ENCODE data around the gene GRK3. TPM values are rescaled to one million over a fixed set of nuclear protein-coding genes. Genes with fewer than 3 reads are reported as not detected.
A peak's percentile ranks its signal among the peaks of the same experiment; 100 is the strongest.
"Not testable (repeated sequence)": the region's sequence is repeated elsewhere in the genome, so short reads cannot be mapped to it uniquely, and the experiment has no call there.

Gene GRK3
- total RNA-seq, result 21.6 and 26.0 TPM in 2 replicates
- long read RNA-seq, full-length matches to known transcripts, result 3 of 18 reads
- long read RNA-seq, partial matches to known transcripts, result 4 of 18 reads
- long read RNA-seq, other reads (novel, unspliced or antisense), result 11 of 18 reads

GRCh38 chr22:25564320-25564978, at the start of gene GRK3:
GRK3 (plus strand) TSS chr22:25564675; CDS start chr22:25565041, 366 bp downstream.
- Mint-ChIP-seq H3K4me3 (ENCODE audit: low read depth) (peak within 1 kb of the TSS; percentile 94), H3K27ac (peak within 1 kb of the TSS; percentile 90), H3K4me1 (ENCODE audit: low read depth) (peaks cover 40% of the 10 kb centered on the region), H3K9me3 (ENCODE audit: low read depth) (no peaks in the 10 kb centered on the region), H3K27me3 (peaks cover 21% of the 10 kb centered on the region), H3K36me3 (ENCODE audit: insufficient read depth) (no peaks in the 10 kb centered on the region)
- no peak for TF ChIP-seq CTCF (IDR thresholded peaks at IDR 0.05; ENCODE audit: unreplicated experiment)
- peak; percentile 68 for DNase-seq (ENCODE audit: low spot score, unreplicated experiment)

GRCh38 chr22:25518000-25518663, 46.3 kb upstream of the GRK3 start:
- no peak overlapping the region for H3K27ac Mint-ChIP-seq
- no peak overlapping the region for H3K4me3 Mint-ChIP-seq (ENCODE audit: low read depth)
- no peaks in the 10 kb centered on the region for H3K27me3 Mint-ChIP-seq
- peaks cover 3% of the 10 kb centered on the region for H3K36me3 Mint-ChIP-seq (ENCODE audit: insufficient read depth)
- H3K9me3 Mint-ChIP-seq (ENCODE audit: low read depth), result peaks cover 7% of the 10 kb centered on the region
- no peak for TF ChIP-seq CTCF (IDR thresholded peaks at IDR 0.05; ENCODE audit: unreplicated experiment)
- no peaks in the 10 kb centered on the region for H3K4me1 Mint-ChIP-seq (ENCODE audit: low read depth)
- no peak for DNase-seq (ENCODE audit: low spot score, unreplicated experiment)

- Mint-ChIP-seq H3K27me3 (no peaks in the 10 kb centered on the region), H3K4me3 (ENCODE audit: low read depth) (no peak overlapping the region), H3K36me3 (ENCODE audit: insufficient read depth) (peaks cover 16% of the 10 kb centered on the region), H3K27ac (no peak overlapping the region), H3K4me1 (ENCODE audit: low read depth) (no peaks in the 10 kb centered on the region), H3K9me3 (ENCODE audit: low read depth) (peaks cover 35% of the 10 kb centered on the region)
- DNase-seq (ENCODE audit: low spot score, unreplicated experiment), result no peak
- TF ChIP-seq CTCF (IDR thresholded peaks at IDR 0.05; ENCODE audit: unreplicated experiment), result no peak
Measured at GRCh38 chr22:25525376-25525775, 39.1 kb upstream of the GRK3 start.

GRCh38 chr22:25525804-25526584, 38.5 kb upstream of the GRK3 start:
- Mint-ChIP-seq H3K36me3 (ENCODE audit: insufficient read depth) (peaks cover 16% of the 10 kb centered on the region), H3K9me3 (ENCODE audit: low read depth) (peaks cover 35% of the 10 kb centered on the region)
- not testable (repeated sequence) for DNase-seq (ENCODE audit: low spot score, unreplicated experiment); H3K27ac Mint-ChIP-seq; H3K27me3 Mint-ChIP-seq; H3K4me1 Mint-ChIP-seq (ENCODE audit: low read depth); H3K4me3 Mint-ChIP-seq (ENCODE audit: low read depth)

- not testable (repeated sequence) for H3K27me3 Mint-ChIP-seq; H3K27ac Mint-ChIP-seq; H3K4me3 Mint-ChIP-seq (ENCODE audit: low read depth); DNase-seq (ENCODE audit: low spot score, unreplicated experiment); H3K4me1 Mint-ChIP-seq (ENCODE audit: low read depth)
- H3K9me3 Mint-ChIP-seq (ENCODE audit: low read depth), result peaks cover 29% of the 10 kb centered on the region
- H3K36me3 Mint-ChIP-seq (ENCODE audit: insufficient read depth), result peaks cover 13% of the 10 kb centered on the region
Measured at GRCh38 chr22:25527016-25527415, 37.5 kb upstream of the GRK3 start.

- not testable (repeated sequence) for DNase-seq (ENCODE audit: low spot score, unreplicated experiment); H3K4me3 Mint-ChIP-seq (ENCODE audit: low read depth); H3K4me1 Mint-ChIP-seq (ENCODE audit: low read depth); H3K27ac Mint-ChIP-seq; H3K27me3 Mint-ChIP-seq
- H3K36me3 Mint-ChIP-seq (ENCODE audit: insufficient read depth), result peaks cover 13% of the 10 kb centered on the region
- peaks cover 29% of the 10 kb centered on the region for H3K9me3 Mint-ChIP-seq (ENCODE audit: low read depth)
Measured at GRCh38 chr22:25528068-25528467, 36.4 kb upstream of the GRK3 start.

GRCh38 chr22:25529059-25529458, 35.4 kb upstream of the GRK3 start:
- H3K27ac Mint-ChIP-seq; H3K27me3 Mint-ChIP-seq; H3K4me3 Mint-ChIP-seq (ENCODE audit: low read depth); H3K4me1 Mint-ChIP-seq (ENCODE audit: low read depth); DNase-seq (ENCODE audit: low spot score, unreplicated experiment): not testable (repeated sequence)
- H3K9me3 Mint-ChIP-seq (ENCODE audit: low read depth), result peaks cover 29% of the 10 kb centered on the region
- H3K36me3 Mint-ChIP-seq (ENCODE audit: insufficient read depth), result peaks cover 13% of the 10 kb centered on the region

GRCh38 chr22:25529541-25530137, 34.8 kb upstream of the GRK3 start:
- not testable (repeated sequence) for H3K36me3 Mint-ChIP-seq (ENCODE audit: insufficient read depth); DNase-seq (ENCODE audit: low spot score, unreplicated experiment); H3K27me3 Mint-ChIP-seq; H3K27ac Mint-ChIP-seq; H3K4me1 Mint-ChIP-seq (ENCODE audit: low read depth); H3K4me3 Mint-ChIP-seq (ENCODE audit: low read depth)
- H3K9me3 Mint-ChIP-seq (ENCODE audit: low read depth), result peaks cover 23% of the 10 kb centered on the region

GRCh38 chr22:25531677-25532076, 32.8 kb upstream of the GRK3 start:
- not testable (repeated sequence) for H3K4me1 Mint-ChIP-seq (ENCODE audit: low read depth); H3K36me3 Mint-ChIP-seq (ENCODE audit: insufficient read depth); H3K4me3 Mint-ChIP-seq (ENCODE audit: low read depth); DNase-seq (ENCODE audit: low spot score, unreplicated experiment); H3K27ac Mint-ChIP-seq; H3K27me3 Mint-ChIP-seq
- H3K9me3 Mint-ChIP-seq (ENCODE audit: low read depth), result peaks cover 20% of the 10 kb centered on the region

All from progenitor cell of endocrine pancreas (in vitro differentiated cells).